ENCODE data around the gene DPP6. TPM values are rescaled to one million over a fixed set of nuclear protein-coding genes. Genes with fewer than 3 reads are reported as not detected.

Gene DPP6
- total RNA-seq, 1 experiment from 2014 or later, result not detected

DNA sequence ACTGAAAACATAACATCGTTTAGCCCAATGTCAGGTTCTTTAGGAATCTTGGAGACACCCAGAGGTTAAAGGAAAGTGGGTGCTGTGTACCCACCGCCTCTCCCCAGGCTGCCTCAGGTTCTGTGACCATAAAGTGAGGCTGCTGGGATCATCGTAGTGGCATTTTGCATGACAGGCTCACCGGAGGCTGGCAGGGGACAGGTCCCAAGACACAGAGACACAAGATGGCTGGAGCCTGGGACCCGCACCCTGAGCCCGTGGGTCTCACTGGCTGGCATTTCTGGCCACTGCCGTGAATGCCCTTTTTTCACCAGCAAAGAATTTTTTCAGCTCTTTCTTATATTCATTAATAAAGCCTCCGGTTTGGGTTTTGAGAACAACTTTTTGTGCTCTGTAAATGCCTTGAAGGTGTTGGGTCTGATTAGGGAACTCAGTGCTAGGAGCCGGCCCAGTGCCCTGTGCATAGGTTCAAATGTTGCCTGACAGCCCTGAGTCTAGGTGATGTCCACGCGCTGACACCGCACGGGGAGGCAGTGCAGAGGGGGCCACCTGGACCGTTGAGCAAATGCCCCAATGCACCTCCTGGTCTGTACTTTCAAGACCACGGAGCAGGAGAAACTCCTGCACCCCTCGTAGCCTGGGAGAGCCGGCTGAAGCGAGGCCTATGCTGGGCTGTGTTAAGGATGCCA, 820.8 kb downstream of the DPP6 start:
- Histone ChIP-seq H3K4me1 (no peaks in the 10 kb centered on the region), H3K4me3 (no peak overlapping the region), H3K36me3 (no peaks in the 10 kb centered on the region), H3K27ac (no peak overlapping the region), H3K9me3 (replicated peaks) (no peaks in the 10 kb centered on the region), H3K27me3 (peaks cover 11% of the 10 kb centered on the region)
- DNase-seq, result no peak

DNA sequence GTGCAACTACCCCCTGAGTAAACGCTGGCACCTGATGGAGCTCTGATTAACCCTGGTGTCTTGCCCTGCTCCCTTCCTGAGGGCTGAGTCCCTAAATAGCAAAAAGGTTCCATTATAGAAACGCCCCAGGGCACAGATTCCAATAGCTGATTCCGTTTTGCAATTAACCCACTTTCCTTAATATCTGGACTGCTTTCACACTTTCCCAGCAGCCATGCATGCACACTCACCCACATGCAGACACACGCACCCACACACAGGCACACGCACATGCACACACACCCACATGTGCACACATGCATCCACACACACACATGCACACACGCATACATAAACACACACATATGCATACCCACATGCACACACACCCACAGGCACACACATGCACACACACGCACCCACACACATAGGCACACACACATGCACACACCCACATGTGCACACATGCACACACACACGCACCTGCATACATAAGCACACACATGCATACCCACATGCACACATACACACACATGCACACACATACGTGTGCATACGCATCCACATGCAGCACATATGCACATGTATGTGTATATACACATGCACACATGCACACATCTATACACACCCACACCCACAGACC, 821.4 kb downstream of the DPP6 start:
- no peak overlapping the region for H3K4me3 ChIP-seq
- no peak for DNase-seq
- H3K36me3 ChIP-seq, result no peaks in the 10 kb centered on the region
- H3K9me3 ChIP-seq (replicated peaks), result no peaks in the 10 kb centered on the region
- H3K4me1 ChIP-seq, result no peaks in the 10 kb centered on the region
- H3K27ac ChIP-seq, result no peak overlapping the region
- peaks cover 5% of the 10 kb centered on the region for H3K27me3 ChIP-seq

DNA sequence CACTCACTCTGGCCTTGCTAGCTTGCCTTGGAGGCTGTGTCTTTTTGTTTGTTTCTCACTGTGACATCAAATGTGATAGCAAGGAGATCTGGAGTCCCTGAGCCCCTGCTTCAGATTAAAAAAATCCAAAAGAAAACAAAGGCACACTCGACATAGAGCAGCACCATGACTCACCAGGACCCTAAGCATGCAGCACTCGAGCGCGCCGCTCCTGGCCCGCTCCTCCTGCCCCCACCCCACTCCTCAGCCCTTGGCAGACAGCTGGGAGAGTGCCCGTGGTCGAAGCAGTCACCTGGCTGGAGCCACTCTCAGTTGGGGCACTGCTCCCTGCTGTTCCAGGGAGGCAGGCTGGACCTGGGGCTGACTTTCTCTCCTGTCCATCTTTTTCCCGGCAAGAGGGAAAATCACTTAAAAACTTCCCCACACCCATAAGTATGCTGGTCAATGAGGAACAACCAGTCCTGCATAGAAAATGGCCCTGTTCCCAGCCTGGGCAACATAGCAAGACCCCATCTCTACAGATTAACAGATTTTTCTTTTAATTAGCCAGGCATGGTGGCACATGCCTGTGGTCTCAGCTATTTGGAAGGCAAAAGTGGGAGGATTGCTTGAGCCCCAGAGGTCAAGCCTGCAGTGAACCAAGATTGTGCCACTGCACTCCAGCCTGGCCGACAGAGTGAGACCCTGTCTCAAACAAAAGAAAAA, 822.4 kb downstream of the DPP6 start:
- DNase-seq, result peak; percentile 19 to 20
- H3K4me1 ChIP-seq, result no peaks in the 10 kb centered on the region; the same call in 1 of the 2 replicates
- peaks cover 2% of the 10 kb centered on the region for H3K27me3 ChIP-seq
- no peaks in the 10 kb centered on the region for H3K9me3 ChIP-seq (replicated peaks)
- H3K4me3 ChIP-seq, result no peak overlapping the region
- no peak overlapping the region for H3K27ac ChIP-seq
- H3K36me3 ChIP-seq, result no peaks in the 10 kb centered on the region

DNA sequence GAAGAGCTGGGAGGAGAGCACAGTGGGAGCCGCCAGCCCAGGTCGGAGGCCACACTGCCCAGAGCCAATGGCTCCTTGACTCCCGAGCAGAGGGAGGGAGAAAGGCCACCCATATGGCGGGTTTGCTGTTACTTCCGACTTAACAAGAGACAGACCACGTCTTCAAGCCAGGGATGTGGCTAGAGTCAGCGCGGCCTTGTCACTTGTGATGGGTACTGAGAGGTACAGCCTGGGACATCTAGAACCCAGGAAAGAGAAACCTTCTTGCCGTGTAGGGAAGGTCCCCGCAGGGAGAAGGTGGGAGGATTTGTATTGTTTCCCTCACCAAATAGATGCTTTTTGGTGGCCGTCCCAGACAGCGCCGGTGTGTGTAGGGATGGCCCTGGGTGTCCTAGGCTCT, 823.1 kb downstream of the DPP6 start:
- Histone ChIP-seq H3K36me3 (no peaks in the 10 kb centered on the region), H3K27me3 (peaks cover 2% of the 10 kb centered on the region), H3K9me3 (replicated peaks) (no peaks in the 10 kb centered on the region), H3K4me1 (no peaks in the 10 kb centered on the region; the same call in 1 of the 2 replicates), H3K27ac (no peak overlapping the region), H3K4me3 (no peak overlapping the region)
- no peak for DNase-seq

DNA sequence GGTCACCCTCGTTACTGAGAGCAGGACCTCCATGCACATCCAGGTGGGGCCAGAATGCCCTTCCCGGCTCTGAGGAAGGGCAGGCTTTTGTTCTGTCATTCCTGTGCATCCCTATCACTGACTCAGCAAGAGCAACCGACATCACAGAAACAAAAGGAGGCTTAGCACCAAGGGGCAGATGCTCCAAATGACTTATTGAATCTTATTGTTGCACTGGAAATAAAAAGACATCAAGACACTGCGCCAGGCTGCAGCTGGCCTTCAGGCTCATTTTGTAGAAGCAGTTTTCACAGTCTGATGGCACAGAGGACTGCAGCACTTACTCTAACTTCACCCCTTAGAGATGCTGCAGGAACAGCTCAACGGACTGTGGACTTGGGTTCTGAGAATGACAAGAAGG, 824.3 kb downstream of the DPP6 start:
- Histone ChIP-seq H3K27ac (no peak overlapping the region), H3K9me3 (replicated peaks) (no peaks in the 10 kb centered on the region), H3K4me1 (no peaks in the 10 kb centered on the region; the same call in 1 of the 2 replicates), H3K36me3 (no peaks in the 10 kb centered on the region), H3K27me3 (peaks cover 2% of the 10 kb centered on the region), H3K4me3 (no peak overlapping the region)
- no peak for DNase-seq

DNA sequence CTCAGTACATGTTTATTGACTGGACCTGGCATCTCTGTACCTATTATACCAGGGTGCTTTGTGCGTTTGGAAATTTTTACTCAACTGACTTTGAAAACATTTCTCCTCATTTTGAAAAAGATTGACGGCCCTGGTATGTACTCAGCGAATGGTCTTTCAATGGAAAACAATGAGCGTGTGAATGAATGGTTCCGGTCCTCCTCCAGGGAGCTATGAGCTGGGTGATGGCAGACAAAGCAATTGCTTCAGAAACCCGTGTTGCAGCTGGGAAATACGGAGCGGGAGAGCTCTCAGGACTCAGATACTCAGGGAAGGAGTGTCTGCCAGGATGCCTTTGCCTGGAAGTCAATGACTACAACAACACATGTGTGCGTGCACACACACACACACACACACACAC, 824.8 kb downstream of the DPP6 start:
- H3K4me3 ChIP-seq, result no peak overlapping the region
- no peak overlapping the region for H3K27ac ChIP-seq
- no peaks in the 10 kb centered on the region; the same call in 1 of the 2 replicates for H3K4me1 ChIP-seq
- H3K9me3 ChIP-seq (replicated peaks), result no peaks in the 10 kb centered on the region
- no peak for DNase-seq
- H3K27me3 ChIP-seq, result peaks cover 2% of the 10 kb centered on the region
- no peaks in the 10 kb centered on the region for H3K36me3 ChIP-seq

DNA sequence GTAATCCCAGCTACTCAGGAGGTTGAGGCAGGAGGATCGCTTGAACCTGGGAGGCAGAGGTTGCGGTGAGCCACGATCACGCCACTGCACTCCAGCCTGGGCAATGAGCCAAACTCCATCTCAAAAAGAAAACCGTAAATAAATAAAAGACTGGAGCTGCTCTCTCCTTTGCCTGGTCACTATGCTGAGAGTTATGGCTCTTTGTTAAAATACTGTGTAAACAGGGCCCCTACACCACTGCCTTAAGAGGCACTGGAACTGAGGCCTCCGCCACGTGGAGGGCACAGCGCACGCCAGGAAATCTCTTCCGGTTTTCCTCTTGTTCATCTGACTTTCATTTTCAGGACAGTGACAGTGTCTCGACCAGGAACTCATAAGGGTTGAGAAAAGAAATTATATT, 827.4 kb downstream of the DPP6 start:
- Histone ChIP-seq H3K27me3 (peaks cover 2% of the 10 kb centered on the region), H3K36me3 (no peaks in the 10 kb centered on the region), H3K9me3 (replicated peaks) (no peaks in the 10 kb centered on the region), H3K4me1 (no peaks in the 10 kb centered on the region; the same call in 1 of the 2 replicates), H3K4me3 (no peak overlapping the region), H3K27ac (no peak overlapping the region)
- DNase-seq, result peak in 1 of 2 experiments; percentile 15

DNA sequence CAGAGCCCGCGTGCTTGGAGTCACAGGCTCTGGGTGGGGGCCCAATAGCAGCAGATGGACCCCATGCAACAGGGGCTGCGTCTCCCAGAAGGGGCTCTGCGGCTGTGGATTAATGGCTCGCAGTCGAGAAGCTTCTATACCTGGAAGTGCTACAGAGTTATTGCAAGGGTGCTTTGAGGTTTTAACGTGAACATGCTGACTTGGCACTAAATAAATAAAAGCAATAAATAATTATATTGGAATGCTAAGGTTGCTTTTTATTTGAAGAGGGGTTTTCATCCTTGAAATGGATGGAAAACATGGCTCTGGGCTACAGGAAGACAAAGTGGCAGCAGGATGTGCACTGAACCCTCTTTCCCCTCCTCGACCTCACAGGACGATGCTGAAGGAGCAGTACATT, 828.3 kb downstream of the DPP6 start:
- Histone ChIP-seq H3K9me3 (replicated peaks) (no peaks in the 10 kb centered on the region), H3K27ac (no peak overlapping the region), H3K27me3 (peaks cover 2% of the 10 kb centered on the region), H3K4me1 (no peaks in the 10 kb centered on the region; the same call in 1 of the 2 replicates), H3K4me3 (no peak overlapping the region), H3K36me3 (no peaks in the 10 kb centered on the region)
- no peak for DNase-seq

DNA sequence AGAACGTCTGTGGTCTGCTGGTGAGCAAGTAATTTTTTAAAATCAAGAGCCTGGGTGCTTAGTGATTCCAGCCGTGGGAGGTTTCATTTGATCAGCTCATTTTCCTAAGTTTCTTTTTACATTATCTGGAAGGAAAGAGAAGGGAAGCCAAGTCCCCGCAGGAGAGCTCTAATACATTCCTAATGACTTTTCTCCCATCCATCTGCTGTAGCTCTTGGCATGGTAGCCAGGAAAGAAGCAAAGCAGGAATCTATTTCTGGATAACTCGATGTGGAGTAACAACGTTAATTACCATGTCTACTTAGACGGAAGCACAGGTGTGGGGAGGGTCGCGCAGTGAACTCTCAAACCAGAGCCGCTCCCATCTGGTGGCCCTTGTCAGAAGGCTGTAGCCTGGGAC, 828.8 kb downstream of the DPP6 start:
- peak; percentile 19 to 49 for DNase-seq
- Histone ChIP-seq H3K4me3 (no peak overlapping the region), H3K27me3 (peaks cover 2% of the 10 kb centered on the region), H3K4me1 (no peaks in the 10 kb centered on the region; the same call in 1 of the 2 replicates), H3K27ac (no peak overlapping the region), H3K36me3 (no peaks in the 10 kb centered on the region), H3K9me3 (replicated peaks) (no peaks in the 10 kb centered on the region)

DNA sequence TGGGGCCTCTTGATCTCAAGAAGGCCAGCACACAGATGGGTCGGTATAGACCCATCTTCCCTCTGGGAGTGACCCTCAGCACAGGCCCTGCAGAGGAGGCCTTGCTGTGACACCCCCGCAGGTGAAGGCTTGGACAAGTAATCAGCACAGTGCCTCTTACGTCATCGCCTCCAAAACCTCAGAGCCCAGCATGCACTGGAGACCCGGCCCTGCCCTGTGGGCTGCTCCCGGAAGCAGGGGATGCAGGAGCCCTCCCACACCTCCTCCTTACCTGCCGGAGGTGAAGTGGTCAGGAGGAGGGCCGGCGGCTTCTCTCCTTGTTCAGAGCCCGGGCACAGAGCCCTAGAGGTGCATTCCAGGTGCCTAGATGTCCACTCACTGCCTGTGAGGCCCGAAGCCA, 829.3 kb downstream of the DPP6 start:
- H3K9me3 ChIP-seq (replicated peaks), result no peaks in the 10 kb centered on the region

DNA sequence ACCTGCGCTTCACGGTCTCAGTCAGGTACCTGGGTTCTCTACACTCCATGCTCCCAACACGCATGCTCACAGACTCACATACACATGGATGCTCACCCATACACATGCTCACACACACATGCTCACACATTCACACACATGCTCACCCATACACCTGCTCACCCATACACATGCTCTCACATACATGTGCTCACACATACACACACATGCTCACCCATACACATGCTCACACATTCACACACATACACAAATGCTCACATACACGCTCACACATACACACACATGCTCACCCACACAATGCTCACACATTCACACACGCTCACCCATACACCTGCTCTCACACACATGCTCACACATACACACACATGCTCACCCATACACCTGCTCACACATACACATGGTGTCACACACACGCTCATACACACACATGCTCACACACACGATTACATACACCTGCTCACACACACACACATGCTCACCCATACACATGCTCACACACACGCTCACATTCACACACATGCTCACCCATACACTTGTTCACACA, 830.8 kb downstream of the DPP6 start:
- Histone ChIP-seq H3K36me3 (no peaks in the 10 kb centered on the region), H3K4me3 (no peak overlapping the region), H3K9me3 (replicated peaks) (no peaks in the 10 kb centered on the region), H3K4me1 (no peaks in the 10 kb centered on the region; the same call in 1 of the 2 replicates), H3K27me3 (no peaks in the 10 kb centered on the region; the same call in 1 of the 2 replicates), H3K27ac (no peak overlapping the region)
- no peak for DNase-seq

More for the DNA sequence above, 829.3 kb downstream of the DPP6 start:
- no peaks in the 10 kb centered on the region; the same call in 1 of the 2 replicates for H3K4me1 ChIP-seq
- H3K27ac ChIP-seq, result no peak overlapping the region
- H3K36me3 ChIP-seq, result no peaks in the 10 kb centered on the region
- peaks cover 2% of the 10 kb centered on the region for H3K27me3 ChIP-seq
- H3K4me3 ChIP-seq, result no peak overlapping the region
- DNase-seq, result no peak

DNA sequence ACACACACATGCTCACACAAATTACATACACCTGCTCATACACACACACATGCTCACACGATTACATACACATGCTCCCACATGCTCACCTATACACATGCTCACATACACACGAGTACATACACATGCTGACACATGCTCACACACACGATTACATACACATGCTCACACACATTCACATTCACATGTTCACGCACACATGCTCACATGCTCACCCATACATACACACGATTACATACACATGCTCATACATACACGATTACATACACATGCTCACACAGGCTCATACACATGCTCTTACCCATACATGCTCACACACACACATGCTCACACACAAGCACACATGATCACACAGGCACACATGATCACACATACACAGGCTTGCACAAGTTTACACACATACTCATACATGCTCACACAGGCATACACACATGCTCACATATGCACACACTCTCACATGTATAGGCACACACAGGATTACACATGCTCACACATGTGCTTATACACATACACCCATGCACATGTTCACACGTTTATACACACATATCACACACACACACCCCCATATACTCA, 832.2 kb downstream of the DPP6 start:
- Histone ChIP-seq H3K36me3 (no peaks in the 10 kb centered on the region), H3K4me1 (no peaks in the 10 kb centered on the region; the same call in 1 of the 2 replicates), H3K27me3 (no peaks in the 10 kb centered on the region; the same call in 1 of the 2 replicates), H3K9me3 (replicated peaks) (no peaks in the 10 kb centered on the region), H3K4me3 (no peak overlapping the region), H3K27ac (no peak overlapping the region)
- no peak for DNase-seq

DNA sequence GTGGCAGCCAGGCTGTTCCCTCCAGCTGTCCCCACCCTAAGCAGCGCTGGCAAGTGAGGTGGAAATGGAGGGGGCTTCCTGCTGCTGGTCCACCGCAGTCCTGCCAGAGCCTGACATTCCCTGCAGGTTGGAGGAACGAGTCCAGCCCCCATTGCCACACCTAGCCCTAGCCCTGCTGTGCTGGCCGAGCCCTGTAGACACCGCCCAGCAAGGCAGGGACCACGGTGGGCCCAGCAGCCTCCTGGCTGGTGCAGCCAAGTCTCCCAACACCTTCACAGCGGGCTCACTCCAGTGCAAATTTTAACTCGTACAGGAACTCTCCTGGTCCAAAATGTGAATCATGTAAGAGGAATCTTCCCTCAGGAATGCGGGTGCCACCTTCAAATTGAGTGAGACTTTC, 834.4 kb downstream of the DPP6 start:
- no peaks in the 10 kb centered on the region; the same call in 1 of the 2 replicates for H3K27me3 ChIP-seq
- no peaks in the 10 kb centered on the region for H3K36me3 ChIP-seq
- no peak overlapping the region for H3K4me3 ChIP-seq
- DNase-seq, result no peak
- H3K4me1 ChIP-seq, result no peaks in the 10 kb centered on the region; the same call in 1 of the 2 replicates
- no peak overlapping the region for H3K27ac ChIP-seq
- no peaks in the 10 kb centered on the region for H3K9me3 ChIP-seq (replicated peaks)

DNA sequence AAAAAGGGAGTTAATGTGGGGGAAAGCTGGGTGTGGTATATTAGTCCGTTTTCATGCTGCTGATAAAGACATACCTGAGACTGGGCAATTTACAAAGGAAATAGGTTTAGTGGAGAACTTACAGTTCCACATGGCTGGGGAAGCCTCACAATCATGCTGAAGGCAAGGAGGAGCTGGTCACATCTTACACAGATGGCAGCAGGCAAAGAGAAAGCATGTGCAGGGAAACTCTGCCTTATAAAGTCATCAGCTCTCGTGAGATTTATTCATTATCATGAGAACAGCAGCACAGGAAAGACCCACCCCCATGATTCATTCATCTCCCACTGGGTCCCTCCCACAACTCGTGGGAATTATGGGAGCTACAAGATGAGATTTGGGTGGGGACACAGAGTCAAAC, 836.5 kb downstream of the DPP6 start:
- no peaks in the 10 kb centered on the region for H3K36me3 ChIP-seq

More for the DNA sequence above, 836.5 kb downstream of the DPP6 start:
- Histone ChIP-seq H3K4me1 (no peaks in the 10 kb centered on the region), H3K27me3 (no peaks in the 10 kb centered on the region; the same call in 1 of the 2 replicates), H3K9me3 (replicated peaks) (no peaks in the 10 kb centered on the region), H3K4me3 (no peak overlapping the region), H3K27ac (no peak overlapping the region)
- no peak for DNase-seq

Measured in SJCRH30 (cell line).